Left renal pelvis (tissue), 4 donors: ENCODE results near the gene ACTR3. TPM values are rescaled to one million over a fixed set of nuclear protein-coding genes. Genes with fewer than 3 reads are reported as not detected.

Experiments
- DNase-seq, 4 donors: peaks; one replicate each; pipeline ENCODE4 v3.0.0-alpha.2; 2013; ENCODE audit warnings: low read depth in 4 of 4, low spot score in 3 of 4
- polyA plus RNA-seq, 4 donors: library from polyadenylated mRNA; unstranded; fragments of 120-200 nt; gene quantifications; one replicate each; pipeline ENCODE4 v1.2.1, GENCODE V29; 2013; ENCODE audit not compliant: insufficient read length in 4 of 4

ACTR3 gene
- polyA plus RNA-seq, 4 donors, result 126 to 181 (median 160) TPM

GRCh38 chr2:113986762-113987290 lies 96.9 kb downstream of the ACTR3 start:
- DNase-seq, result no peak

GRCh38 chr2:113992090-113992489 lies 102.2 kb downstream of the ACTR3 start:
- no peak for DNase-seq

GRCh38 chr2:113996671-113997594 lies 107.0 kb downstream of the ACTR3 start:
- DNase-seq, result no peak

GRCh38 chr2:114001152-114001551 lies 111.3 kb downstream of the ACTR3 start:
- DNase-seq, result no peak

GRCh38 chr2:114001937-114002336 lies 112.0 kb downstream of the ACTR3 start:
- DNase-seq, result no peak

- no peak for DNase-seq
These were observed 115.4 kb downstream of the ACTR3 start for GRCh38 chr2:114005110-114005783.

- DNase-seq, result no peak
These were observed 116.6 kb downstream of the ACTR3 start for GRCh38 chr2:114006460-114006859.

GRCh38 chr2:114007436-114007835 lies 117.5 kb downstream of the ACTR3 start:
- no peak for DNase-seq

- DNase-seq, result no peak
These were observed 118.8 kb downstream of the ACTR3 start for GRCh38 chr2:114008720-114009119.

GRCh38 chr2:114009205-114009944 lies 119.5 kb downstream of the ACTR3 start:
- DNase-seq, result no peak

GRCh38 chr2:114010001-114010400 lies 120.1 kb downstream of the ACTR3 start:
- no peak for DNase-seq

GRCh38 chr2:114011713-114012112 lies 121.8 kb downstream of the ACTR3 start:
- DNase-seq, result no peak

Other genes starting within 250 kb of the ACTR3 start
- 100 to 1,000 TPM in 3 of 4 donors, 10 to 100 TPM in 1; 86.1 to 146 (median 130) TPM for gene SLC35F5, start 133.4 kb upstream of the ACTR3 start, polyA plus RNA-seq